SH-SY5Y (cell line): ENCODE data around the gene MYCN.

Experiments
- GATA2 ChIP-seq: IDR thresholded peaks from 2 replicates; pipeline ENCODE4 v1.6.1; 2011; ENCODE audit warnings: mild to moderate bottlenecking, low read depth, low read length
- GATA3 ChIP-seq: IDR thresholded peaks from 2 replicates; pipeline ENCODE4 v1.6.1; 2011; ENCODE audit warnings: low read depth, mild to moderate bottlenecking, low read length, moderate library complexity

DNA sequence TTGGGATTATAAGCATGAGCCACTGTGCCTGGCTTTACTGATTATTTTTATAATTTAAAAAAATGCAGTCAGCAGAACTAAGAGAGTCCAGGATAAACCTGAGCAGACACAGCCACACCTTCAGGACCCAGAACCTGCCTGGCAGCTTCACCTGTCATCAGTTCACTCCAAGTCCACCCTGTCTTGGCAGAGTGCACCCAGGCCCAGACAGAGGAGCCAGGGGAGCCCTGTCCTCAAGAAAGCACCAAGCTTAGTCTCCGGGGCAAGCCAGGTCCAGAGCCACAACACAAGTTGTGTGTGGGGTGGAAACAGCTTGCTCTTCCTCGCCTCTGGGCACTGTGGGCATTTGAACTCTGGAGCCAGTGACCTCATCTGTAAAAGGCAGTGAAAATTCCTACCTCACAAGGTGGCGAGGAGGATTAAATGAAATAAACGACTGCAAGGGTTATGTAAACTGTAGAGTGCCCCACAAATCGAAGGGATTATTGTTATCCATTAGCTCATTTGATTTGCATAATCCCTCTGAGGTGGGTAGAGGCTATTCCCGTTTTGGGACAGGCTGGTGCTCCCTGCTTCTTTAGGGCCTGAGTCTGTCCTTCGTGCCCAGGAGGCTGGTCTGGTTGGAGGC lies 24.7 kb downstream of the MYCN start:
- TF ChIP-seq GATA2, result no peak
- TF ChIP-seq GATA3, result no peak
